Panc1 (cell line): ENCODE data around the gene ANO8. TPM values are rescaled to one million over a fixed set of nuclear protein-coding genes. Genes with fewer than 3 reads are reported as not detected.

Experiments used
- ATAC-seq: fragments of 200-7000 bp; cut with Tn5 transposase; 2 replicates; pipeline ENCODE4 v1.9.1; 2020; ENCODE audit warnings: mild to moderate bottlenecking, moderate library complexity
- BruUV-seq: library from RNA; stranded (reverse); fragments of 400-500 nt; replicated peaks from 2 replicates; lab custom pipeline; 2021; lab: Mats Ljungman, UMichigan
- CTCF ChIA-PET: fragments of 300-600 bp; sonication (Branson Sonifier 250); formaldehyde crosslinking; loops from one replicate; lab custom pipeline; 2022; ENCODE audit warnings: antibody characterized with exemption; lab: Charles Lee
- POLR2A ChIA-PET: fragments of 300-600 bp; sonication (Branson Sonifier 250); formaldehyde crosslinking; loops from one replicate; lab custom pipeline; 2022; ENCODE audit warnings: antibody characterized with exemption; lab: Charles Lee
- DNase-seq: peaks from one replicate; pipeline ENCODE4 v3.0.0-alpha.2; 2010; ENCODE audit warnings: low read depth, low spot score
- H3K27ac ChIP-seq: 2 replicates; pipeline ENCODE4 v1.5.1; 2011; ENCODE audit warnings: mild to moderate bottlenecking, low read length, inconsistent platforms
- H3K27me3 ChIP-seq: fragments of 200-500 bp; sonication (Bioruptor generic); 2 replicates; pipeline ENCODE4 v1.6.0; 2014; ENCODE audit warnings: low read length, inconsistent platforms; ENCODE audit not compliant: control insufficient read depth, insufficient read depth
- H3K36me3 ChIP-seq: fragments of 200-500 bp; sonication (Bioruptor generic); 2 replicates; pipeline ENCODE4 v1.5.1; 2014; ENCODE audit warnings: inconsistent platforms, mild to moderate bottlenecking, low read length, moderate library complexity; ENCODE audit not compliant: control insufficient read depth, insufficient read depth
- H3K4me1 ChIP-seq: 2 replicates; pipeline ENCODE4 v1.5.1; 2011; ENCODE audit warnings: inconsistent platforms, mild to moderate bottlenecking, low read length, moderate library complexity; ENCODE audit not compliant: control insufficient read depth, insufficient read depth
- H3K4me3 ChIP-seq, 2 experiments: 2 replicates each; pipeline ENCODE4 v1.5.1; 2011 to 2012; ENCODE audit warnings: low read depth in 2 of 2, low read length in 2 of 2, mild to moderate bottlenecking in 2 of 2, inconsistent platforms in 1 of 2, moderate library complexity in 1 of 2
- H3K9me3 ChIP-seq: fragments of 200-500 bp; sonication (Bioruptor generic); 2 replicates; pipeline ENCODE4 v1.5.1; 2014; ENCODE audit warnings: low read depth, mild to moderate bottlenecking, inconsistent platforms, low read length, moderate library complexity; ENCODE audit not compliant: control insufficient read depth, insufficient read depth
- CTCF ChIP-seq: fragments of 450-650 bp; IDR thresholded peaks from 2 replicates; pipeline ENCODE4 v1.5.1; 2017; ENCODE audit warnings: mild to moderate bottlenecking
- POLR2AphosphoS5 ChIP-seq: IDR thresholded peaks from 2 replicates; pipeline ENCODE4 v1.6.1; 2012; ENCODE audit warnings: mild to moderate bottlenecking, low read depth, low read length, moderate library complexity
- SIN3A ChIP-seq: IDR thresholded peaks from 2 replicates; pipeline ENCODE4 v1.6.1; 2012; ENCODE audit warnings: low read depth, mild to moderate bottlenecking, low read length, moderate library complexity, borderline replicate concordance; ENCODE audit not compliant: insufficient read depth
- TCF7L2 ChIP-seq: IDR thresholded peaks from 2 replicates; pipeline ENCODE4 v1.6.1; 2011; ENCODE audit warnings: mild to moderate bottlenecking, low read depth, low read length, inconsistent platforms
- in situ Hi-C: cut with HindIII; loops from 2 replicates; pipeline ENCODE4 v1.10.0; 2016; ENCODE audit warnings: low sequenced_read_pairs, low pct_unique_long_range_greater_than_20kb
- intact Hi-C: fragments of 100-400 bp; cut with micrococcal nuclease; formaldehyde crosslinking; loops from one replicate; pipeline ENCODE4 v1.10.0; 2022; ENCODE audit not compliant: unreplicated experiment
- total RNA-seq: library from RNA; stranded (reverse); gene quantifications from one replicate; pipeline ENCODE4 v1.2.1, GENCODE V29; 2021; ENCODE audit not compliant: unreplicated experiment
- TF ChIP-seq, protein P1 (sequence below), 2 experiments: IDR thresholded peaks; 2 replicates each; pipeline ENCODE4 v1.6.1; 2011 to 2012; ENCODE audit warnings: low read depth in 2 of 2, control low read depth in 1 of 2, low read length in 1 of 2, mild to moderate bottlenecking in 1 of 2, moderate library complexity in 1 of 2; ENCODE audit not compliant: insufficient read depth in 1 of 2

The ANO8 gene
- total RNA-seq, 1 experiment from 2014 or later: 13.5 TPM

DNA sequence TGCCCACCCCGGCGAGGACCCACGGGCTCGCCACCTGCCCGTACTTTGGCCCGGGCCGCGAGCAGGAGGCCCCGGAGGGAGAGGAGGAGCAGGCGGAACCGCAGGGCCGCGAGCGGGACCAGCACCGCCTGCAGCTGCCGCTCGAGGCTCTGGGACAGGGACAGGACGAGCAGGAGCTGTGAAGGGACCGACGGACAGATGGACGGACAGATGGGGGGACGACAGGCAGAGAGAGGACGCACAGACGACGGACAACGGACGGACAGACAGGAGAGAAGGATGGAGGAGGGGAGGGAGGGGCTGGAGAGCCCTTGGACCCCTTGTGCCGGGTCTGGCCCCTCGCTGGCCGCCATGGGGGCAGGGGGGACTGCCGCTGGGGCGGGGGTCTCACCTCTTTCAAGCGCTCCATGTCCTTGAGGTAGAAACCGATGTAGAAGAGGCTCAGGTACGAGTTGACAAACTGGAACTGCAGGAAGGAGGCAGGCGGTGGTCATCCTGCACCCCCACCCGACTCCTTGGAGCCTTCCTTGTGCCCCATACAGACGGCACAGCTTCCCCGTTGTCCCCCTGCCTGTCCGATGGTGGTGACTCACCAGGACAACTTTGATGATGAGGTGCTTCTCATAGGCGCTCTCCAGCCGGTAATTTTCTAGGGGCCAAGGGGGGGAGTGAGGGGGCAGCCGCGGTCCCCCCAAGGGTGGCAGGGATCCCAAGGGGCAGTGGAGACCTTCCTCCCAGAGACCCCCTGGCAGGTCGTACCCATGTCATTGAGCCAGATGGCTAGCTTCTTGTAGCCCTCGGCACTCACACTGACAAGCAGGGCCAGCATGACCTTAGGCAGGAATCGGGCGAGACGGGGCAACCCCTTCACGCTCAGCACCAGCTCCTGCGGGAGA, 5.0 kb downstream of the ANO8 start:
- DNase-seq: no peak
- Histone ChIP-seq H3K36me3 (peaks cover 4% of the 10 kb centered on the region; the same call in 1 of the 2 replicates), H3K27me3 (no peaks in the 10 kb centered on the region), H3K9me3 (no peaks in the 10 kb centered on the region), H3K27ac (no peak overlapping the region), H3K4me3 (no peak overlapping the region), H3K4me1 (peaks cover 3% of the 10 kb centered on the region; the same call in 1 of the 2 replicates)
- no TSS peak for BruUV-seq
- ChIA-PET POLR2A (no interaction called here), CTCF (no interaction called here)
- TF ChIP-seq SIN3A (no peak), CTCF (no peak), TCF7L2 (no peak), POLR2AphosphoS5 (no peak)
- TF ChIP-seq, protein P1, sequence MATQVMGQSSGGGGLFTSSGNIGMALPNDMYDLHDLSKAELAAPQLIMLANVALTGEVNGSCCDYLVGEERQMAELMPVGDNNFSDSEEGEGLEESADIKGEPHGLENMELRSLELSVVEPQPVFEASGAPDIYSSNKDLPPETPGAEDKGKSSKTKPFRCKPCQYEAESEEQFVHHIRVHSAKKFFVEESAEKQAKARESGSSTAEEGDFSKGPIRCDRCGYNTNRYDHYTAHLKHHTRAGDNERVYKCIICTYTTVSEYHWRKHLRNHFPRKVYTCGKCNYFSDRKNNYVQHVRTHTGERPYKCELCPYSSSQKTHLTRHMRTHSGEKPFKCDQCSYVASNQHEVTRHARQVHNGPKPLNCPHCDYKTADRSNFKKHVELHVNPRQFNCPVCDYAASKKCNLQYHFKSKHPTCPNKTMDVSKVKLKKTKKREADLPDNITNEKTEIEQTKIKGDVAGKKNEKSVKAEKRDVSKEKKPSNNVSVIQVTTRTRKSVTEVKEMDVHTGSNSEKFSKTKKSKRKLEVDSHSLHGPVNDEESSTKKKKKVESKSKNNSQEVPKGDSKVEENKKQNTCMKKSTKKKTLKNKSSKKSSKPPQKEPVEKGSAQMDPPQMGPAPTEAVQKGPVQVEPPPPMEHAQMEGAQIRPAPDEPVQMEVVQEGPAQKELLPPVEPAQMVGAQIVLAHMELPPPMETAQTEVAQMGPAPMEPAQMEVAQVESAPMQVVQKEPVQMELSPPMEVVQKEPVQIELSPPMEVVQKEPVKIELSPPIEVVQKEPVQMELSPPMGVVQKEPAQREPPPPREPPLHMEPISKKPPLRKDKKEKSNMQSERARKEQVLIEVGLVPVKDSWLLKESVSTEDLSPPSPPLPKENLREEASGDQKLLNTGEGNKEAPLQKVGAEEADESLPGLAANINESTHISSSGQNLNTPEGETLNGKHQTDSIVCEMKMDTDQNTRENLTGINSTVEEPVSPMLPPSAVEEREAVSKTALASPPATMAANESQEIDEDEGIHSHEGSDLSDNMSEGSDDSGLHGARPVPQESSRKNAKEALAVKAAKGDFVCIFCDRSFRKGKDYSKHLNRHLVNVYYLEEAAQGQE (IDR thresholded peaks at IDR 0.05; ENCODE audit: insufficient read depth in 1 of 2, low read depth in 2 of 2, low read length in 1 of 2): no peak
- in situ Hi-C loops (no loop called here), intact Hi-C loops (no loop called here)
- ATAC-seq: no peak

DNA sequence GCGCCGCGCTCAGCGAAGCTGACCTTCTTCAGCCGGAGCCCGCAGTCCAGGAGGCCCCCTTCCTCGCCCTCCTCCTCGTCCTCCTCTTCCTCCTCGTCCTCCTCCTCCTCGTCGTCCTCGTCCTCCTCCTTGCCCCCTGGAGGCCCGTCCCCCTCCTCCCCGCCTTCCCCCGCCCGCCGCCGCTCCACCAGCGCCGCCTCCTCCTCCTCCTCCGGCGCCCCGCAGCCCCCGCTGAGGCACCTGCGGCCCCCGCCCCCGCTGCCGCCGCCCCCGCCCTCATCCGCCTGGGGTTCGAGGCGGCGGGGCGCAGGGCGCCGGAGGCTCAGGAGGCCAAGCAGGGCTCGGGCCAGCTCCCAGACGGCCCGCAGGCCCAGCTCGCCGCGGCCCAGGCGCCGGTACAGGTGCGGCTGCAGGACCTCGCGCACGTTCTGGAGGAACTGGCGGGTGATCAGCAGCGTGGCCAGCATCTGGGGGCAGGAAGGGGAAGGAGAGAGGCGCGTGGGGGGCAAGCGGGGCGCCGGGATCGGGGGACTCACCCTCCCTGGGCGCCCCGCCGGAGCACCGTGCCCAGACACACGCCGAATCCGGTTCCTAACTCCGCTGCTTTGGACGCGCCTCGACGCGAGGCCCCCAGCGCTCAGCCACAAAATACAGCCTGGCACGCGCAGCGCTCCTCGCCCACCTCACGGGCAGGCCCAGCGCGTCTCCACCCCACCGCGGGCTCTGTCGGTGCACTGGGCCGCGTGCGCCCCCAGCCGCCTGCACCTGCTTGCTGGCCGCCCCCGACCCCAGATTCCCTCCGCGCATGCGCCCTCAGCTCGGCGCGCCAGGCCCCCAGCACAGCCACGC, 5.9 kb downstream of the ANO8 start:
- CTCF ChIA-PET: no interaction called here
- TF ChIP-seq TCF7L2 (no peak), POLR2AphosphoS5 (no peak), SIN3A (no peak)
- TF ChIP-seq, protein P1 (IDR thresholded peaks at IDR 0.05; ENCODE audit: insufficient read depth in 1 of 2, low read depth in 2 of 2, low read length in 1 of 2): no peak
- intact Hi-C loops: no loop called here
- POLR2A ChIA-PET: no interaction called here
- ATAC-seq: no peak
- BruUV-seq: no TSS peak
- no peak overlapping the region for H3K27ac ChIP-seq
- H3K9me3 ChIP-seq: no peaks in the 10 kb centered on the region
- no peaks in the 10 kb centered on the region for H3K27me3 ChIP-seq
- in situ Hi-C loops: no loop called here
- no peak for DNase-seq
- no peaks in the 10 kb centered on the region for H3K4me1 ChIP-seq
- no peak overlapping the region for H3K4me3 ChIP-seq
- H3K36me3 ChIP-seq: no peaks in the 10 kb centered on the region; the same call in 1 of the 2 replicates
